Measurements from ENCODE around the gene MYO7A. TPM values are rescaled to one million over a fixed set of nuclear protein-coding genes. Genes with fewer than 3 reads are reported as not detected.

MYO7A gene
- total RNA-seq, 2 donors from 2014 or later: 15.2 to 22.7 TPM

GRCh38 chr11:77214557-77214956 is 86.5 kb downstream of the MYO7A start:
- Histone ChIP-seq H3K27me3 (replicated peaks; ENCODE audit: insufficient read depth) (no peaks in the 10 kb centered on the region), H3K27ac (no peak overlapping the region), H3K4me3 (no peak overlapping the region), H3K36me3 (no peaks in the 10 kb centered on the region), H3K9me3 (no peaks in the 10 kb centered on the region), H3K4me1 (ENCODE audit: control insufficient read depth in 1 of 2, low read depth in 2 of 2) (no peaks in the 10 kb centered on the region)
- TF ChIP-seq, protein P1, sequence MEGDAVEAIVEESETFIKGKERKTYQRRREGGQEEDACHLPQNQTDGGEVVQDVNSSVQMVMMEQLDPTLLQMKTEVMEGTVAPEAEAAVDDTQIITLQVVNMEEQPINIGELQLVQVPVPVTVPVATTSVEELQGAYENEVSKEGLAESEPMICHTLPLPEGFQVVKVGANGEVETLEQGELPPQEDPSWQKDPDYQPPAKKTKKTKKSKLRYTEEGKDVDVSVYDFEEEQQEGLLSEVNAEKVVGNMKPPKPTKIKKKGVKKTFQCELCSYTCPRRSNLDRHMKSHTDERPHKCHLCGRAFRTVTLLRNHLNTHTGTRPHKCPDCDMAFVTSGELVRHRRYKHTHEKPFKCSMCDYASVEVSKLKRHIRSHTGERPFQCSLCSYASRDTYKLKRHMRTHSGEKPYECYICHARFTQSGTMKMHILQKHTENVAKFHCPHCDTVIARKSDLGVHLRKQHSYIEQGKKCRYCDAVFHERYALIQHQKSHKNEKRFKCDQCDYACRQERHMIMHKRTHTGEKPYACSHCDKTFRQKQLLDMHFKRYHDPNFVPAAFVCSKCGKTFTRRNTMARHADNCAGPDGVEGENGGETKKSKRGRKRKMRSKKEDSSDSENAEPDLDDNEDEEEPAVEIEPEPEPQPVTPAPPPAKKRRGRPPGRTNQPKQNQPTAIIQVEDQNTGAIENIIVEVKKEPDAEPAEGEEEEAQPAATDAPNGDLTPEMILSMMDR (IDR thresholded peaks at IDR 0.05): no peak
- DNase-seq (ENCODE audit: low spot score) (no peak), ATAC-seq (ENCODE audit: insufficient number of reproducible peaks, low FRiP score, low read depth) (no peak)

GRCh38 chr11:77215106-77215505 is 87.1 kb downstream of the MYO7A start:
- DNase-seq (ENCODE audit: low spot score) (no peak), ATAC-seq (ENCODE audit: insufficient number of reproducible peaks, low FRiP score, low read depth) (no peak)
- TF ChIP-seq, protein P1 (IDR thresholded peaks at IDR 0.05): no peak
- H3K9me3 ChIP-seq: no peaks in the 10 kb centered on the region
- no peak overlapping the region for H3K27ac ChIP-seq
- H3K4me3 ChIP-seq: no peak overlapping the region
- H3K36me3 ChIP-seq: no peaks in the 10 kb centered on the region
- H3K27me3 ChIP-seq (replicated peaks; ENCODE audit: insufficient read depth): no peaks in the 10 kb centered on the region
- H3K4me1 ChIP-seq (ENCODE audit: control insufficient read depth in 1 of 2, low read depth in 2 of 2): no peaks in the 10 kb centered on the region

GRCh38 chr11:77217156-77217555 is 89.1 kb downstream of the MYO7A start:
- H3K4me3 ChIP-seq: no peak overlapping the region
- H3K9me3 ChIP-seq: no peaks in the 10 kb centered on the region
- no peaks in the 10 kb centered on the region for H3K27me3 ChIP-seq (replicated peaks; ENCODE audit: insufficient read depth)
- ATAC-seq (ENCODE audit: insufficient number of reproducible peaks, low FRiP score, low read depth): no peak
- no peak for DNase-seq (ENCODE audit: low spot score)
- TF ChIP-seq, protein P1 (IDR thresholded peaks at IDR 0.05): no peak
- H3K27ac ChIP-seq: no peak overlapping the region
- no peaks in the 10 kb centered on the region for H3K36me3 ChIP-seq
- no peaks in the 10 kb centered on the region for H3K4me1 ChIP-seq (ENCODE audit: control insufficient read depth in 1 of 2, low read depth in 2 of 2)

GRCh38 chr11:77223797-77224196 is 95.8 kb downstream of the MYO7A start:
- no peak overlapping the region for H3K4me3 ChIP-seq
- DNase-seq (ENCODE audit: low spot score) (no peak), ATAC-seq (ENCODE audit: insufficient number of reproducible peaks, low FRiP score, low read depth) (no peak)
- no peak overlapping the region for H3K27ac ChIP-seq
- H3K4me1 ChIP-seq (ENCODE audit: control insufficient read depth in 1 of 2, low read depth in 2 of 2): no peaks in the 10 kb centered on the region
- no peaks in the 10 kb centered on the region for H3K36me3 ChIP-seq
- TF ChIP-seq, protein P1 (IDR thresholded peaks at IDR 0.05): no peak
- no peaks in the 10 kb centered on the region for H3K27me3 ChIP-seq (replicated peaks; ENCODE audit: insufficient read depth)
- no peaks in the 10 kb centered on the region for H3K9me3 ChIP-seq

GRCh38 chr11:77230878-77231605 is 103.0 kb downstream of the MYO7A start:
- Histone ChIP-seq H3K4me3 (no peak overlapping the region), H3K27ac (no peak overlapping the region), H3K36me3 (no peaks in the 10 kb centered on the region), H3K4me1 (ENCODE audit: control insufficient read depth in 1 of 2, low read depth in 2 of 2) (no peaks in the 10 kb centered on the region), H3K27me3 (replicated peaks; ENCODE audit: insufficient read depth) (no peaks in the 10 kb centered on the region), H3K9me3 (no peaks in the 10 kb centered on the region)
- TF ChIP-seq, protein P1 (IDR thresholded peaks at IDR 0.05): no peak
- ATAC-seq (ENCODE audit: insufficient number of reproducible peaks, low FRiP score, low read depth) (no peak), DNase-seq (ENCODE audit: low spot score) (no peak)

Data from thoracic aorta (tissue), 2 donors.